Naive thymus-derived CD8-positive, alpha-beta T cell (primary cell): ENCODE measurements around the gene EIF2S2. TPM values are rescaled to one million over a fixed set of nuclear protein-coding genes. Genes with fewer than 3 reads are reported as not detected.

Source experiments
- ATAC-seq, 2 donors: fragments of 150-1000 bp; cut with Tn5 transposase in 1 of 2; sonication (Bioruptor Pico), chemical (Tn5 transposase) in 1 of 2; 1 replicate in 1 of 2; 2 replicates in 1 of 2; pipeline ENCODE4 v1.10.0; 2021; ENCODE audit warnings: mild to moderate bottlenecking in 2 of 2, moderate library complexity in 2 of 2
- POLR2A ChIA-PET: fragments of 350-600 bp; sonication (Branson Sonifier 250); formaldehyde crosslinking; loops from one replicate; lab custom pipeline; 2021; ENCODE audit warnings: antibody characterized with exemption; lab: Charles Lee
- DNase-seq, 10 donors: peaks; one replicate each; pipeline versions ENCODE4 v3.0.0 to v3.0.0-alpha.2; 2020 to 2022
- H3K27ac Mint-ChIP-seq, 10 donors: one replicate each; pipeline ENCODE4 v1.8.0; 2020 to 2022; ENCODE audit warnings: mild to moderate bottlenecking in 10 of 10, mixed read lengths in 10 of 10, moderate library complexity in 4 of 10, inconsistent platforms in 1 of 10
- H3K27me3 Mint-ChIP-seq, 5 donors: one replicate each; pipeline ENCODE4 v1.8.0; 2021 to 2022; ENCODE audit warnings: mixed read lengths in 5 of 5
- H3K36me3 Mint-ChIP-seq, 3 donors: one replicate each; pipeline ENCODE4 v1.8.0; 2020 to 2022; ENCODE audit warnings: mixed read lengths in 3 of 3, mild to moderate bottlenecking in 2 of 3, inconsistent platforms in 1 of 3
- H3K4me1 Mint-ChIP-seq, 4 donors: one replicate each; pipeline ENCODE4 v1.8.0; 2021 to 2022; ENCODE audit warnings: mixed read lengths in 4 of 4
- H3K4me3 Mint-ChIP-seq, 10 donors: one replicate each; pipeline ENCODE4 v1.8.0; 2020 to 2022; ENCODE audit warnings: mild to moderate bottlenecking in 10 of 10, mixed read lengths in 10 of 10, moderate library complexity in 6 of 10, inconsistent platforms in 1 of 10
- H3K9me3 Mint-ChIP-seq, 9 donors: one replicate each; pipeline ENCODE4 v1.8.0; 2020 to 2022; ENCODE audit warnings: mixed read lengths in 9 of 9, mild to moderate bottlenecking in 3 of 9, inconsistent platforms in 1 of 9, moderate library complexity in 1 of 9
- polyA plus RNA-seq, 3 donors: library from polyadenylated mRNA; unstranded; fragments of 300-500 nt; fragmentation: Illumina TruSeq; gene quantifications; one replicate each; pipeline ENCODE4 v1.2.3, GENCODE V29; 2021
- total RNA-seq, 8 experiments: library from RNA in 2 of 8; stranded (reverse) in 2 of 8; gene quantifications; one replicate each; pipeline ENCODE4 v1.2.3 and lab custom pipeline; 2021 to 2026

EIF2S2 gene
- total and polyA plus RNA-seq, 5 experiments from 2014 or later: 17.5 to 66.5 (median 21.6) TPM

- no peaks in the 10 kb centered on the region for H3K9me3 Mint-ChIP-seq
- H3K4me3 Mint-ChIP-seq: no peak overlapping the region
- H3K27me3 Mint-ChIP-seq: no peaks in the 10 kb centered on the region
- POLR2A ChIA-PET: no interaction called here
- H3K4me1 Mint-ChIP-seq: peaks cover 34 to 59% (median 51%) of the 10 kb centered on the region in 4 donors
- ATAC-seq: no peak
- H3K27ac Mint-ChIP-seq: peak overlapping the region; percentile 9 to 82 (median 68)
- H3K36me3 Mint-ChIP-seq: peaks cover 0 to 32% (median 0%) of the 10 kb centered on the region in 3 donors
- DNase-seq: no peak
These were observed 44.0 kb downstream of the EIF2S2 start for GRCh38 chr20:34068001-34068400.

DNA sequence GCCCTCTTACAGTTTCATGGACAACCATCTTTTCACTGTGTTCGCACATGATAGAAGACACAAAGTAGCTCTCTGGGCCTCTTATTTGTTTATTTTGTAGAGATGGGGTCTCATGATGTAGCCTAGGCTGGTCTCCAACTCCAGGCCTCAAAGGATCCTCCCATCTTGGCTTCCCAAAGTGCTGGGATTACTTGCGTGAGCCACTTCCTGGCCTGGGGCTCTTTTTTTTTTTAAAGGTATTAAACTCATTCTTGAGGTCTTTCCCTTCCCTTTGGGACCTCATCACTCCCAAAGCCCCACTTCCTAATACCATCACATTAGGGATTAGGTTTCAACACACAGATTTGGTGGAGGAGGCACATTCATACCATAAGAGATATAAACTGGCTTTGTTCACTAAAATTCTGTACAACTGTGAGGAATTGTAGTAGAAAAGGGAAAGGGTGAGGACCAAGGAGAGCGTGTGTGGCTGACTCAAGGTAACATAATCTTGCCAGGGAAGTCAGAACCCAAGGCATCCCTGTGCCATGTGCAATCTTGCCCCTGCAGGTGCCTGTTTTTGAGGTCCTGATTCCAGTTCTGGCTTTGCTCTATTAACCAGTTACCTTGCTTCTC lies 45.5 kb downstream of the EIF2S2 start:
- peaks cover 35 to 64% (median 63%) of the 10 kb centered on the region in 4 donors for H3K4me1 Mint-ChIP-seq
- DNase-seq (no peak), ATAC-seq (no peak)
- POLR2A ChIA-PET: no interaction called here
- no peak overlapping the region for H3K4me3 Mint-ChIP-seq
- peaks cover 0 to 20% (median 0%) of the 10 kb centered on the region in 3 donors for H3K36me3 Mint-ChIP-seq
- H3K9me3 Mint-ChIP-seq: no peaks in the 10 kb centered on the region
- peak overlapping the region in 9 of 10 donors; percentile 17 to 78 (median 48) for H3K27ac Mint-ChIP-seq
- H3K27me3 Mint-ChIP-seq: no peaks in the 10 kb centered on the region

DNA sequence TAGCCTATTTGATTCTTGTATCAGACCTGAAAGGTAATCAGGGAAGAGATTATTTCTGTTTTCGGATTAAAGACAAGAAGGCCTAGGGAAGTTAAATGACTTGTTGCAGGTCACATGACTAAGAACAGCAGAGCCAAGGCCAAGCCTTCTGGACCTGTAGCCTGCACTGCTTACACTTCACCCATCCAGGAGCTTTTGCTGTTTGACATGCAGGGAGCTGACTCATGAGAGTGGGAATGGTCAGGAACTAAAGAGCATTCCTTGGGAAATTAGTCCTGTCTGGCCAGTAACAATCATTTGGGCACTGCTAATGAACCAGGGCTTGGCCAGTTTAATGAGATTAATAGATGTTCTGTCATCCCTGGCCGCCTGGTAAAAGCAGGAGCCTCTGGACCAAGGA lies 46.8 kb downstream of the EIF2S2 start:
- H3K27me3 Mint-ChIP-seq: no peaks in the 10 kb centered on the region
- peaks cover 43 to 76% (median 75%) of the 10 kb centered on the region in 4 donors for H3K4me1 Mint-ChIP-seq
- H3K36me3 Mint-ChIP-seq: peaks cover 0 to 20% (median 0%) of the 10 kb centered on the region in 3 donors
- H3K9me3 Mint-ChIP-seq: no peaks in the 10 kb centered on the region
- POLR2A ChIA-PET: no interaction called here
- ATAC-seq (no peak), DNase-seq (no peak)
- H3K4me3 Mint-ChIP-seq: no peak overlapping the region
- H3K27ac Mint-ChIP-seq: peak overlapping the region in 9 of 10 donors; percentile 7 to 87 (median 75)

GRCh38 chr20:34064286-34064685 lies 47.8 kb downstream of the EIF2S2 start:
- no peaks in the 10 kb centered on the region for H3K9me3 Mint-ChIP-seq
- no peaks in the 10 kb centered on the region for H3K27me3 Mint-ChIP-seq
- H3K4me3 Mint-ChIP-seq: no peak overlapping the region
- peaks cover 0 to 28% (median 0%) of the 10 kb centered on the region in 3 donors for H3K36me3 Mint-ChIP-seq
- DNase-seq (no peak), ATAC-seq (no peak)
- peak overlapping the region in 9 of 10 donors; percentile 19 to 86 (median 68) for H3K27ac Mint-ChIP-seq
- H3K4me1 Mint-ChIP-seq: peaks cover 45 to 79% (median 76%) of the 10 kb centered on the region in 4 donors
- POLR2A ChIA-PET: no interaction called here

DNA sequence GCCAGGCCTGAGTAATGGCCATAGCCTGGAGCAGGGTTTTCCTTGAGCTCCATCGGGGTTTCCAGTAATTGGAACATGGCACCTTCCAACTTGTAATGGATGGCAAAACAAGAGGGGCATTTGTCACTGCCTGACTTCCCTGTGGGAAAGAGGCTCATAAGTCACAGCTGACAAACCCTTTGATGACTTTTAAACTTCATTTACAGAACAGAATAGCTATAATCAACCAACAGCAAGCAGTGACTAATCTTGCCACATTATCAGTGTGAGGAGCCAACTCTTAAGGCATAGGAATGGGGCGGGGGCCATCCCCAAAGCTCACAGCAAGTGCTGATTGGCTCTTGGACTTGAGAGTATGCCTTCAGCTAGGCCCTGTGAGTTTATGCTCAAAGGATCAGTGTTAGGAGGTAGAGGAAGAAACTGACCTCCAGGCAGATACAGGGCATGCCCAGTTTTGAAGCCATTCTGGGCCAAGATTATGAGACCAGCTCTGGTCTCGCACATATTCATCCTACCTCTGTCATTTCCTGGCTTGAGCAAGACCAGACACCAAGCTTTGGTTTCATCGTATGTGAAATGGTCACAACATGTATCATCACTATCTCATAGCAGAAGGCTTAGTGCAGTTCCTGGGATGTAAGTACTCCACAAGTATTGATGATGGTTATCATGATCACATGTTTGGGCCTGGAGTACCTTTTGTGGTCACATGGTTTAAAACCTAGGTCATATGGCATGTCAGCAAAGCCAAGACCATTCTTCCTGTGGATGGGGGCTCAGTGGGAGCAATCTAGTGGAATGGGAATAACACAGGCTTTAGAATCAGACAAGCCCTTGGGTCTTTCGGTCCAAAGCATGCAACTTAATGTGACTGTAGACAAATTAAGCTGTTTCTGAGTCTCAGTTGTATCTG lies 49.2 kb downstream of the EIF2S2 start:
- Mint-ChIP-seq H3K4me1 (peaks cover 49 to 79% (median 77%) of the 10 kb centered on the region in 4 donors), H3K27ac (peak overlapping the region in 9 of 10 donors; percentile 9 to 63 (median 43)), H3K9me3 (no peaks in the 10 kb centered on the region), H3K36me3 (peaks cover 0 to 29% (median 0%) of the 10 kb centered on the region in 3 donors), H3K4me3 (no peak overlapping the region), H3K27me3 (no peaks in the 10 kb centered on the region)
- ATAC-seq: no peak
- POLR2A ChIA-PET: no interaction called here
- no peak for DNase-seq

- no peak for DNase-seq
- H3K27ac Mint-ChIP-seq: peak overlapping the region; percentile 10 to 80 (median 49)
- POLR2A ChIA-PET: no interaction called here
- H3K4me3 Mint-ChIP-seq: no peak overlapping the region
- no peak for ATAC-seq
- peaks cover 51 to 82% (median 79%) of the 10 kb centered on the region in 4 donors for H3K4me1 Mint-ChIP-seq
- H3K9me3 Mint-ChIP-seq: no peaks in the 10 kb centered on the region
- peaks cover 0 to 27% (median 0%) of the 10 kb centered on the region in 3 donors for H3K36me3 Mint-ChIP-seq
- no peaks in the 10 kb centered on the region for H3K27me3 Mint-ChIP-seq
These were observed 50.3 kb downstream of the EIF2S2 start for GRCh38 chr20:34061695-34062094.

DNA sequence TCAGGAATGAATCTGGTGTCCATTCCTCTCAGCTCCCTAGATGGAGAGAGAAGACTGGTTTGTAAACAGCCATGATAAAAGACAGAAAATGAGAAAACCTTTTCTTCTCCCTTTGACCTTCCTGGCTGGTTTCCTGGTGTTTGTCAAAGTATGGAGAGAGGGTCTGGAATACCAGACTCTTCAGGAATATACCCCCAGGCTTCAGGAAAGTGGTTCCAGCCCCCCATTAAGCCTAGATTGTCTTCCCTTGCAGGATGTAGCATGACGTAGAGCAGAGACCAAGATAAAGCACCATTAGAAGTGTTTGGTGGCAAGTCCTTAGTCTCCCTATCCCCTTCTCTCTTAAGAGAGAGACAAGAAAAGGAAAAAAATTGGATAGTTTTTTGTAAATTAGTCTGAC lies 51.1 kb downstream of the EIF2S2 start:
- Mint-ChIP-seq H3K9me3 (no peaks in the 10 kb centered on the region), H3K36me3 (peaks cover 0 to 27% (median 0%) of the 10 kb centered on the region in 3 donors), H3K27me3 (no peaks in the 10 kb centered on the region), H3K4me1 (peaks cover 55 to 88% (median 83%) of the 10 kb centered on the region in 4 donors), H3K27ac (peak overlapping the region in 8 of 10 donors; percentile 23 to 80 (median 66)), H3K4me3 (no peak overlapping the region)
- ATAC-seq (no peak), DNase-seq (no peak)
- POLR2A ChIA-PET: no interaction called here

DNA sequence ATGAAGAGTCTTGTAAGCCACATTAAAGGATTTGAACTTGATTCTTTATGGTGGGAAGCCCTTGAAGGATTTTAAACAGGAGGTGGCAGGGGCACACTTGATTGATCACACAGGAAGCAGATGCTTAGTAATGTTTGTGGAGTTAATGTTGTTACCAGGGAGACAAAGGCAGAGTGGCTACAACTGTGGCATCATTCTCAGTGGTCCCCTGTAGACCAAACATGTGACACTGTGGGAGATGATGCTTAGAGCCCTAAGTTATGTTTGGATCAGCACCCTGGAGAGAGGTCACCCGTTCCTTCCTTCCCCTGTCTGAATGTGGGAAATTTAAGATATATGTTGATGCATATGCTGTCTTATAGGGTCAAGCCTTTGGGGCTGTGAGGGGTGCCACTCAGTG lies 53.2 kb downstream of the EIF2S2 start:
- peak overlapping the region; percentile 3 to 91 (median 70) for H3K27ac Mint-ChIP-seq
- H3K4me3 Mint-ChIP-seq: peak overlapping the region in 2 of 10 donors; percentile 0 to 39
- DNase-seq (peak in 8 of 10 donors; percentile 16 to 74 (median 46)), ATAC-seq (peak; percentile 89 to 94)
- H3K27me3 Mint-ChIP-seq: no peaks in the 10 kb centered on the region
- POLR2A ChIA-PET: interaction anchor here (0.9 kb wide), 1 partner anchor 20 kb away, joined by 3 read pairs; no protein-coding TSS in a partner anchor
- H3K9me3 Mint-ChIP-seq: no peaks in the 10 kb centered on the region
- peaks cover 50 to 91% (median 88%) of the 10 kb centered on the region in 4 donors for H3K4me1 Mint-ChIP-seq
- H3K36me3 Mint-ChIP-seq: peaks cover 0 to 17% (median 0%) of the 10 kb centered on the region in 3 donors

DNA sequence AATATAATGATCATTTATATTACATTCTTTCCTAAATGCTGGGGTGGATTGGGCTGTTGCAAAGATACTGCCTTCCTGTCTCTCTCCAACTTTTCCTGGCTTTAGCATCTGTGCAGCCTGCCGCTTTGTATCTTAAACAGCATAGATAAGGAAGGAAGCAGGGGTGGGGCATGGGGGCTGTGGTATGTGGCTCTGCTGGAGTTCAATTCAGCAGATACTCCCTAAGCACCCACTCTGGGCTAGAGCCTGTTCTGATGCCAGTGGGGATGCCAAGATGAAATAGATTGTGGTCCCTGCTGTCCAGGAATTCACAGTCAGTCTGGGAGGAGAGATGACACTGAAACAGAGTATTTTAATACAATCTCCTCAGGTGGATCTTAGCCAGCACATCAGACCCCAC lies 56.8 kb downstream of the EIF2S2 start:
- H3K36me3 Mint-ChIP-seq: peaks cover 0 to 11% (median 0%) of the 10 kb centered on the region in 3 donors
- no peaks in the 10 kb centered on the region for H3K9me3 Mint-ChIP-seq
- DNase-seq (peak in 1 of 10 donors; percentile 7), ATAC-seq (no peak)
- H3K27me3 Mint-ChIP-seq: no peaks in the 10 kb centered on the region
- H3K4me3 Mint-ChIP-seq: peak overlapping the region in 4 of 10 donors; percentile 2 to 42 (median 14)
- peak overlapping the region in 7 of 10 donors; percentile 4 to 75 (median 20) for H3K27ac Mint-ChIP-seq
- POLR2A ChIA-PET: interaction anchor here (0.6 kb wide), 1 partner anchor 16 kb away, joined by 3 read pairs; no protein-coding TSS in a partner anchor
- H3K4me1 Mint-ChIP-seq: peaks cover 51 to 93% (median 89%) of the 10 kb centered on the region in 4 donors

DNA sequence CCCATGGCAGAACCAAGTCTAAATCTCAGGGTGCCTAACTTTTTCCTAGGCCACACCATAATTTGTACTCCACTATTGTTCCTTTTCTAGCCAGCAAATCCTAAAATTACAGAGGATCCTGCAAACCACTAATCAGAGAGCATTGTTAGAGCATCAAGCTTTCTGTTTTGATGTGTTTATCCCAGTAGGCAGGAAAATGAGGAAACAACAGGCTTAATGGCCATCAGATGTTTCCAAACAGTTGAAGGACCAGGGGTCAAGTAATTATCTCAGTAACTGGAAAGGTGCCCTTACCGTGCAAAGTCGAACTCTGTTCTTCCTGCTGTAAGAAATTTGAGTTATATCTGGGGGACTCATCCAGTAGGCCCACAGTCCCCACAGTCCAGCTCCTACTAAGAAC lies 59.6 kb downstream of the EIF2S2 start:
- H3K4me1 Mint-ChIP-seq: peaks cover 44 to 92% (median 89%) of the 10 kb centered on the region in 4 donors
- DNase-seq (no peak), ATAC-seq (no peak)
- H3K27ac Mint-ChIP-seq: peak overlapping the region in 4 of 10 donors; percentile 15 to 61 (median 26)
- H3K9me3 Mint-ChIP-seq: no peaks in the 10 kb centered on the region
- POLR2A ChIA-PET: no interaction called here
- no peak overlapping the region for H3K4me3 Mint-ChIP-seq
- no peaks in the 10 kb centered on the region for H3K27me3 Mint-ChIP-seq
- H3K36me3 Mint-ChIP-seq: peaks cover 0 to 6% (median 0%) of the 10 kb centered on the region in 3 donors

DNA sequence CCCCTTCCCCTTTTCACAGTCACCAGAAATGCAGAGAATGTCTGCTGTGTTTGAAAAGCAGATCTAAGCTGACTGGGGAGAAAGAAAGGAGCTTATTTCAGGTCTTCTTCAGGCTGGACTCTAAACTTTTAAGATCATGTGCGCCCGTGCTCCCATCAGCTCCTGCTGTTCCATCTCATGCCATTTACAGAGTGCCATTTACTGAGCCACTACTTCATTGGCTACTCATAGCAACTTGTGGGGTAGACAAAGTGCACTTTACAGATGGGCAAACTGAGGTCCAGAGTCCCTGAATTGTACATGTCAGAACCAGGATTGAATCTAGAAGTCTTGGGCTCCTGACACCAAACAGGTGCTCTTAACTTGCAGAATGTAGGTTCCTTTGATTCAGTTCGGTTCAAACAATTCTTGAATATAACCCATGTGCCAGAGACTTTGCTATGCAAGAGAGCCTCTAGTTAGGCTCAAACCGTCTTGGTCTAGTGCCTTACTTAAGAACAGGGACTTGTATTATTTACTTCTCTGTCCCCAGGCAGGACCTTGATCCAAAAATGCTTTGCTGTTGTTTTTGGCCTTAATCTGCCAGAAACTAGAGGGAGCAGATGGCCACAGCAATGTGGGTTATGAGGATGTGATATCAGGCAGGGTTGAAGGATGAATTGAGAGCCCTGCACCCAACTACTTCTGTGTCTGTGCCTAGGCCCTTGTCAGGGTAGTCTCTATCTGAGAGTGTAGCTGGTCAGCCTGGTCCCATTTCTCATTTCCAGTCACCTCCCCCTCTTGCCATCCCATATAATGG lies 61.9 kb downstream of the EIF2S2 start:
- H3K36me3 Mint-ChIP-seq: peaks cover 0 to 20% (median 0%) of the 10 kb centered on the region in 3 donors
- H3K4me1 Mint-ChIP-seq: peaks cover 51 to 93% (median 92%) of the 10 kb centered on the region in 4 donors
- no peaks in the 10 kb centered on the region for H3K9me3 Mint-ChIP-seq
- no peak overlapping the region for H3K4me3 Mint-ChIP-seq
- peak overlapping the region in 8 of 10 donors; percentile 21 to 85 (median 60) for H3K27ac Mint-ChIP-seq
- POLR2A ChIA-PET: no interaction called here
- ATAC-seq (no peak), DNase-seq (no peak)
- no peaks in the 10 kb centered on the region for H3K27me3 Mint-ChIP-seq

GRCh38 chr20:34049389-34049788 lies 62.7 kb downstream of the EIF2S2 start:
- Mint-ChIP-seq H3K27me3 (no peaks in the 10 kb centered on the region), H3K9me3 (no peaks in the 10 kb centered on the region), H3K4me3 (no peak overlapping the region), H3K4me1 (peaks cover 48 to 93% (median 89%) of the 10 kb centered on the region in 4 donors), H3K27ac (peak overlapping the region in 6 of 10 donors; percentile 0 to 85 (median 60)), H3K36me3 (peaks cover 0 to 22% (median 0%) of the 10 kb centered on the region in 3 donors)
- POLR2A ChIA-PET: no interaction called here
- ATAC-seq (no peak), DNase-seq (no peak)
